RPMI7951 (cell line): Measurements from ENCODE around the gene REG1A. TPM values are rescaled to one million over a fixed set of nuclear protein-coding genes. Genes with fewer than 3 reads are reported as not detected.

Experiments used
- DNase-seq: peaks from one replicate; pipeline ENCODE4 v3.0.0-alpha.2; 2012; ENCODE audit warnings: low read depth
- total RNA-seq: library from RNA; depleted of rRNA; stranded (reverse); fragments of >200 nt; shearing (Covaris generic); gene quantifications from 2 replicates; pipeline ENCODE4 v1.2.3, GENCODE V29; 2014; rRNA removed

REG1A gene, protein sequence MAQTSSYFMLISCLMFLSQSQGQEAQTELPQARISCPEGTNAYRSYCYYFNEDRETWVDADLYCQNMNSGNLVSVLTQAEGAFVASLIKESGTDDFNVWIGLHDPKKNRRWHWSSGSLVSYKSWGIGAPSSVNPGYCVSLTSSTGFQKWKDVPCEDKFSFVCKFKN
- total RNA-seq = not detected in 2 replicates

DNA sequence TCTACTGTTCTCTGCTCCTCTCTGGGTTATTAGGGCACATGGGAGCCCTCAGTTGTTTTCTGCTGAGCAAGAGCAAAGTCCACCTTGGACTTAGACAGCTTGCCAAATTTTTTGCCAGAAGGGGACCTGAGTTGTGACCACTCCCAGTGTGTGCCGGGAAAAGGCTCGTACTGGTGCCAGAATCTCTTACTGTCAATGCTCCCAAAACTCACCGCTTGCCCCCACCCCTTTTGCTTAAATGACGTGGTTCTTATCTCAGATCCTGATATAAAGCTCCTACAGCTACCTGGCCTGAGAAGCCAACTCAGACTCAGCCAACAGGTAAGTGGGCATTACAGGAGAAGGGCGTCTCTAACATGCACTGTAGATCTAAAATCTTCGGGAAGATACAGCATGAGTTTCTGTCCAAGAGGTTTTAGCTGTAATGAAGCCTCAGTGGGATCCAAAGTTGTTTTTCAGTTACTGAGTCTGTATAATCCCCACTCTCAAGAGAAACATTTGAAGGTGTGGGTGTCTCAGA, at the start of gene REG1A:
Gene REG1A, plus strand, starts transcription at position 295 of the 520 bp plus-strand sequence. CDS start 374 bp downstream, outside the sequence.
- DNase-seq = no peak

DNA sequence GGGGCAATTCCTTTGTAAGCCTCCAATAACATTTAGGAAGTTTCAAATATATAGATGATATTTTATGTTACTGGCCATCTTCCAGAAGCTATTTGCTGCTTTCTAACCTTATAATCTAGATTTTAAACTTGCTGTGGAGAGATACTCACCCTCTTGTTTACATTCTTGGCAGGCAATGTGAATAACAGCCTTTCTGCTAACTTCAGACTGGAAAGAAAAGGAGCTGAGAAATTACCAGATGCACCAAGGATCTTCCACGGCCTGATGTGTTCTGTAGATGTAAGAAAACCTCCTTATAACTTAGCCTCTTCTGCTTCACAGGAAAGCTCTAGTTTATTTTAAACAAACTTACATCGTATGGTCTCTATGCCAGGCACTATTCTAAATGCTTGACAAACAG, 49.2 kb upstream of the REG1A start:
- DNase-seq = no peak

DNA sequence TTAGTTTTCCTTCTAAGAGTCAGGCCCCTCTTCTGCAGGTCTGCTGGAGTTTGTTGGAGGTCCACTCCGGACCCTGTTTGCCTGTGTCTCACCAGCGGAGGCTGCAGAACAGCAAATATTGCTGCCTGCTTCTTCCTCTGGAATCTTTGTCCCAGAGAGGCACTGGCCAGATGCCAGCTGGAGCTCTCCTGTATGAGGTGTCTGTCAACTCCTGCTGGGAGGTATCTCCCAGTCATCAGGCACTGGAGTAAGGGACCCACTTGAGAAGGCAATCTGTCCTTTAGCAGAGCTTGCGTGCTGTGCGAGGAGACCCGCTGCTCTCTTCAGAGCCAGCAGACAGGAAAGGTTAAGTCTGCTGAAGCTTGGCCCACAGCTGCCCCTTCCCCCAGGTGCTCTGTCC, 37.3 kb upstream of the REG1A start:
- DNase-seq = no peak

DNA sequence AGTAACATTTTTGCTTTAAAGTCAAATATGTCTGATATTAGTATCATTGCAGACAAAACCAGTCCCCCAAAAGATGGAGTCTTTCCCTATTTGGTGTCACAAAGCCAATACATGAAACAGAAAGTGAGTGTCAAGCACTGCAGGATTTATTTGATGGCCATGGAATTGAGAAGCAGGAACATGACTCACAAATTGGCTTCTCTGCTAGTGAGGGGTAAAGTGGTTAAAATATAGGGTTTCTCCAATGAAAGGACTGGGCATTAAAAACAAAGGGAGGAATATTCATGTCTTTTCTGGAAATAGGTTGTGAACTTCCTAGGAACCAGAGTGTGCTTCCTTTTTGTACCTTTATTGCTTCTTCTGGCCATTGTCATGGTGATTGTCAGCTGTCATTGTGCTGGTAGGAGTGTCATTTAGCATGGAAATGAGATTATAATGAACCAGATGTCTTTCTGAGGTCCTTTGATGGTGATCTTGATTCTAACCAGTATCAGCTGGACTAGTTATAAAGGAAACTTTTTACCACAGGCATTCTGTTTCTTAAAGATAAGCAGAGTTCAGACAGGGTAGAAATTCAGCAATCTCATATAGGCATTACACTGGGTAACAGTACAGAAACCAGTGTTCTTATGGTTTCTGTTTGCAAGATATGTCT, 36.6 kb upstream of the REG1A start:
- DNase-seq = no peak

DNA sequence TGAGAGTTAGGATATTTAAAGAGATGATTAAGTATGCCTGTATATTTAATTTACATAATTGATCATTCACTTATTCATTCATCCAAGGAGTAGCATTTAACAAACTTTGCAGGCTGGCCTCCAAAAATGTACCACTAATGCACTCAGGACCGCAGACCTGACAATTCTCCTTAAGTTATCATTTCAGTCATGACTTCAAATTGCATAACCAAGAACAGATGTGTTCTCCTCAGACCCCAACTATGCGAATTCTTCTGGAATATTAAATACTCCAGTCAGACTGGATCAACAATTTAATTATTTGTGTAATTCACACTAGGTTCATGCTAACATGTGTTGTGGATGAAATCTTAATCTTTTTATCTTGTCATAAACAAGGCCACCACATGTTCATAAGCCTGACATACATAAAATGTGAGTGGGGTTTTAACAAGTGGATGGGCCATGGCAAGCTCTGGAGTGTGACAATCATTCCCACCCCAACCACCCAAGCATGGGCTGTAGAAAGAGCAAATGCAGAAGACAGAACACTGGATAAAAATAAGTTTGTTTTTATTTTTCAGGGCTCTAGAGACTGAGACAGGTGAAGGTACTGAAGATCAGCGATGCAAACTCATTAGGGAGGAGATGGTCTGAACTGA, 35.7 kb upstream of the REG1A start:
- no peak for DNase-seq

DNA sequence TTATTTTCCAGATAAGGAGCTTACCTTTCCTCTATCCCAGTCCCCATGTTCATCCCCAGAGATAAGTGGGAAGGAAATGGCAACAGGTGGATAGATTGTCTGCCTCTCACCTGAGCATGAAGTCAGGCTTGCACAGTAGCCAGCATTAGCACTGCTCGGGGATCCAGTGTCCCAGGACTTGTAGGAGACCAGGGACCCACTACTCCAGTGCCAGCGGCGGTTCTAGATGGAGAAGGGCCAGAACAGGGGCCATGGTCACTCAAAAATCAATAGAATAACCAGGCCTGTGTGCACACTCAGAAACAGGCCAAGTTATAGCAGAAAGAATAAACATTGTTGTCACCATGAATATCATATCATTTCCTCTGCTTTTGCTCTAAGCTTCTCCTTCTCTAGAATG, 34.9 kb upstream of the REG1A start:
- DNase-seq = no peak

DNA sequence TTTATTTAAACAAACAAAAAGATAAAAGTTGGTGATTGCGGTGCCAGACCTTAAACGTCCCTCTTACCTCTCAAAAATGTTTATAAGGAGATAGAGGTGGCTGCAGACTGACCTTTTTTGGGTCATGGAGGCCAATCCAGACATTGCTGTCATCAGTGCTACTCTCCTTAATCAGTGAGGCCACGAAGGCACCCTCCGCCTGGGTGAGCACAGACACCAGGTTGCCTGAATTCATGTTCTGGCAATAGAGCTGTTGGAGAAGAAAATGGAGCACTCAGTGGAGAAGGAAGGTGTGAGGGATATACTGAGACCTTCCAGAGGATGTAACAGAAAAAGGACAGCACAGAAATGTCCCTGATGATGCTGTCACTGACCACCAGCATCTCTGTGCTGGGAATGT, 34.0 kb upstream of the REG1A start:
- no peak for DNase-seq

DNA sequence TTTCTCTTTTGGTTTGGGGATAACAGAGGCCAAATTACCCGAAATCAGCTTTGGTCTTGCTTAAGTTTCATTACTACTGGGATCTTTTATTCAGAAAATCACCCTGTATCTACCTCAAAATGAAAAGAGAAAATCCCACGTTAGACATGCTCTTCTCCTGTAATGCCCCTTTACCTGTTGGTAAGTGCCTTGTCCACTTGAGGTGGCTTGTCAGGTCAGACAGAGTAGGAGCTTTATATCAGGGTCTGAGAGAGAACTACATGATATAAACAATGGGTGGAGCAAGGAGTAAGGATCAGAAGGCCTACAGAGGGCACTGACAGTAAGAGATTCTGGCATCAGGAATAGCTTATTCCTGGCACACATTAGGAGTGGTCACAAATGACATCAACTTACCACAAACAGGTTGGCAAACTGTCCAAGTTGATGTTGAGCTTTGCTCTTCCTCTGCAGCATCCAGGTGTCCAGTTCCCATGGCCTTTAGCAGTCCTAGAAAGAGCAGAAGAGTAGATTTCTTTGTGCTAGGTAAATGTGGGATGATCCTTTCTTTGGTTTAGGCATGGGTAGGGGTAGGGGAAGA, 32.4 kb upstream of the REG1A start, which contains the start of gene REG1B:
Gene REG1B, minus strand, starts transcription at position 209 of the 580 bp plus-strand sequence. CDS start 381 bp downstream, outside the sequence.
- no peak for DNase-seq

DNA sequence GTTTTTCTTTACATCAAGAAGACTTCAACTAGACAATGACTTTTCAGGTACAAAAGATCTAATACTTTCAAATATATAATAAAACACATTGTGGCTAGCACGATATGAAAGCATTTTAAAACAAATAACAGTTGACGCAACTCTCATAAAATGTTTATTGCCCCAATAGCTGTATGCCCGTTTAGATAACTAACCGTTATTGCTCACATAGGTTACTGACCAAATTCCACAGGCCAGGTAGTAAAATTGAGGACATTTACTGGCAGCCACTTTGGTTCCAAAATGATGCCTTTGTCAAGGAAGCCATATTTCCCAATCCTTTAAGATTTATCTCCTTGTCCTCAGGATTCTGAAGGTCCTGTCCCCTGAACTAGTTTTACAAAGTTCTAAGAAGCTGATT, 29.6 kb upstream of the REG1A start:
- no peak for DNase-seq

DNA sequence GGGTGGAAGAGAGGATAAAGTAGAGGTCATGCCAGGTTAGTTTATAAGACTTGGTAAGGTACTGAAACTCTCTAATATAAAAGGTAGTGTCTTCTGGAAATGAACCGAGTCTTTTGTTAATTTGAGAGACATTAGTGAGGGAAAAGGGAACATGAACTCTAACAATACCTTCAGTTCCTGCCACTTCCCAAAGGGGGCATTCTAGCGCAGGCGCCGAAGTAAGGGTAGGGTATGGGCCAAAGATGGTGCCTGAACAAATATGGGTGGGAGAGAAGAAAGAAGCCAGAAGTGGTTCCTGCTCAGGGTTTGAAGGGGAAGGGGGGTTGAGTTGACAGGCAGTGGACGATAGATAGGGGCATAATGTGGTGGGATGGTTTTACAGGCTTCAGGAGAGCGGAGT, 22.4 kb upstream of the REG1A start:
- no peak for DNase-seq

DNA sequence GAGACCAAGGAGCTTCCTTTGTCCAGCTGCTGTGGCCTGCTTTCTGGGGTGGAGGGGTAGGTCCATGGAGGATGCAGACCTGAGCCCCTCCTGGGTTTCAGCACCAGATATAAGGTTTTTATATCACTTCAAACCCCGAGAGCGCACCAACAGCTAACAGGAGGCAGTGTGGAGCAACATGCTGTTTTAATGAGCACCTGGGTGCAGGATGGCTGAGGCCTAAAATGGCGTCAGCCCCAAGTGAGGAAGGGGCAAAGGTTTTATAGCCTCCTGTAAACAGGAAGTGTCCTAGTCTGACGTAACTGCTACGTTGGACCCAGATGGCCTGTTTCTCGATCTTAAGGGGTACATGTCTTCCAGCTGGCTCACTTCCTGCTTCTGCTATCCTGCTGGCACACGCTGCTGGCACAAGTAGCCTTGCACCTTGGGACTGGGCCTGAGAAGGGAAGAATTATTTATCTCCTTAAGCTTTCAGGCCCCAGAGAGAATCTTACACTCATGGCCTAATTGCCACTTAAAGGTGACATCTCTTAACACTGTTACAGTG, 21.1 kb upstream of the REG1A start:
- DNase-seq = no peak

DNA sequence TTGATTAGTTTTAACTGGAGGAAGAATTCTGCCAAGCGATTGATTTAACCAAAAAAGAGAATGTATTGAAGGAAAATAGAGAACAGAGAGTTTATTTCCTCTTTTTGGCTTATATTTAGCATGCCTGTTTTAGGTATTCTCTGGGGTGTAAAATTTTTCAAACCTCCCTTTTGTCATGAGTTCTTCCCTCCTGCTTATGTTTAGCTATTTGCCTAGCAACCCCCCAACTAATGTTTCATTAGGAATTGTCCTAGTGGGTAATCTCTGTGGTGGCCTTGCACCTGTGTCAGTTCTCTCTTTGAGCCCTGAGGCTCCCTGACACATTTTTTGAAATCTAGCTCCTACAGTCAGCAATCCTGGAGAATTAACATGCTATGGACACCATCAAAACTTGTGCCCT, 20.0 kb upstream of the REG1A start:
- DNase-seq = no peak

DNA sequence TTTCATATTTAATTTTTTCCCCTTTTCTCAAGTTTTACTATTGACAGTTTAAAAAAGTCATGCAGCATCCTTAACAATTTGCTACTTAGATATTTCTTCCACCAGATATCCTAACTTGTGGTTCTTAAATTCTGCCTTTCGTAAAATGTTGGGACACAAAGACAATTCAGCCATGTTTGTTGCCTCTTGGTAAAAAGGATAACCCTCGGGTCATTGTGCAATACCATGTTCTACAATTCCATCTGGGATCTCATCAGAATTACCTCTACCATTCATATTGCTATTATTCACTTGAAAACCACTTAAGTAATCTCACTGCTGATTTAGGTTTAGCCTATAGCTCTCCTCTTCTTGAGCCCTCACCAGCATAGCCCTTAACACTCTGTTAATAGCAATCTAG, 19.3 kb upstream of the REG1A start:
- no peak for DNase-seq

DNA sequence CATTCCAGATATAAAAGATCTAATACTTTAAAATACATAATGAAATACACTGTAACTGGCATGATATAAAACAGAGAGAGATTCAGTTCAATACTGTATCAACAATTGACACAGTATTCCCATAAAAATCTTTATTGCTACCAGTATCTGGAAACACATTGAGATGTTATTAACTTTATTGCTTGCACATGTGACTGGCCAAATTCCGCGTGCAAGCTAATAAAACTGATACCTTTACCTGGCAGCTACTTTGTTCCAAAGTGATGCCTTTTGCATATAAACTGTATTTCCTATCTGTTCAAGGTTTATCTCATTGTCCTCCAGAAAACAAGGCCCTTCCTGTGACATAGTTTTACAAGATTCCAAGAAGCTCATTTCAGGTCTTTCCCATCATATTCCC, 17.1 kb upstream of the REG1A start:
- no peak for DNase-seq

DNA sequence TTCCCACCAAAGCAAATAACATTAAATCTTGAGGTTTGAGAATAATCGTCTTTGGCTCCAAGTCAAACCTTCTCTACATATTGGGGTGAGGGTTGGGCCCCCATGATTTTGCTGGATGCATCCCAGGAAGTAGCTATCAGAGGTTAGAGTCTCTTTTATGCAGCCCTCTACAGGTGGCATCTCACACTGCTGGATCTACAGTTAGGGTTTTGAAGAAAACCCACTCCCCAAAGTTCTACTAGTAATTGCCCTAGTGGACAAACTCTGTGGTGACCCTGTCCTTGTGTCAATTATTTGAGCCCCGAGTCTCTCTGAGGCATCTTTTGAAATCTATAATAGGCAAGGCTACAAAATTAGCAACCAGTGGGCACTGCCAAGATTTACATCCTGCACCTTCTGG, 15.0 kb upstream of the REG1A start:
- DNase-seq = no peak

DNA sequence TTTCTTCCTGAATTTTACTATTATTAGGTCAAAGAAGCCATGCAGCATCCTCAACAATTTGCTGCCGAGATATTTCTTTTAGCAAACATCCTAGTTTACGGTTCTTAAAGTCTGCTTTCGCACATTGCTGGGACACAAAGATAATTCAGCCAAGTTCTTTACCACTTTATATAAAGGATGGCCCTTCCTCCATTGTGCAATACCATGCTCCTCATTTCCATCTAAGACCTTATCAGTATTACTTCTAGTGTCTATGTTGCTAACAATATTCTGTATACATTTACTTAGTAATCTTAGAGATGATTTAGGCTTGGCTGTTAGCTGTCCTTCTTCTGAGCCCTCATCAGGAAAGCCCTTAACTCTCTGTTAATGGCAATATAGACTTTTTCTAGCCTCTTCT, 8.0 kb upstream of the REG1A start:
- DNase-seq = no peak

DNA sequence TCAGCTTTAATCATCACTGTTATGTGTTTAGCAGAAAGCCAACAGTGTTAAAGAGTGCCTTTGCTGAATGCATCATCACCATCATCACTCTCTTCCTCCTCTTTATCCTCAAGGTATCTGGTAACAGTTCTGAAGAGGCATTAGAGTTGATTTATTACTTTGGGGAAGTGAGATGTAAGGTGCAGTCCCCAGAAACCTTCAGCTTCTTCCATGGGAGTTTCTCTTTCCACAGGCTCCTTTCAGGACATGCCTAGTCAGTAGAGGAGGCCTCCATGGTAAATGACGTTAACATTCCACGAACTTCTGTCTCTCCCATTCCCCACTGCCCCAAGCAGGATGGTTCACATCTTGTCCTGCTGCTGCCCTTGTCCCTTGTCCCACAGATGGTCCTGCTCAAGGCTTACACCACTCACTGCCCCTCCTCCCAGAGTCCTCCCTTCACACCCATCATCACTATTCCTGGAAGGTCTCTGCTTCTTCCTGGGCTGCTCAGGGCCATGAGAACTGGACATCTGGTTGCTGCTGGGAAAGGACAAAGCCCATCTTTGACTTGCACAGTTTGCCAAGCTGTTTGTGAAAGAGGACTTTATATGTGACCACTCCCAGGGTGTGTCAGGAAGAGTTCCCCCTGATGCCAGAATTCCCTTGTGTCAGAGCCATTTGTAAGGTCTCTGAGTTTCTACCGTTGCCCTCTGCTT, 5.3 kb upstream of the REG1A start:
- no peak for DNase-seq

DNA sequence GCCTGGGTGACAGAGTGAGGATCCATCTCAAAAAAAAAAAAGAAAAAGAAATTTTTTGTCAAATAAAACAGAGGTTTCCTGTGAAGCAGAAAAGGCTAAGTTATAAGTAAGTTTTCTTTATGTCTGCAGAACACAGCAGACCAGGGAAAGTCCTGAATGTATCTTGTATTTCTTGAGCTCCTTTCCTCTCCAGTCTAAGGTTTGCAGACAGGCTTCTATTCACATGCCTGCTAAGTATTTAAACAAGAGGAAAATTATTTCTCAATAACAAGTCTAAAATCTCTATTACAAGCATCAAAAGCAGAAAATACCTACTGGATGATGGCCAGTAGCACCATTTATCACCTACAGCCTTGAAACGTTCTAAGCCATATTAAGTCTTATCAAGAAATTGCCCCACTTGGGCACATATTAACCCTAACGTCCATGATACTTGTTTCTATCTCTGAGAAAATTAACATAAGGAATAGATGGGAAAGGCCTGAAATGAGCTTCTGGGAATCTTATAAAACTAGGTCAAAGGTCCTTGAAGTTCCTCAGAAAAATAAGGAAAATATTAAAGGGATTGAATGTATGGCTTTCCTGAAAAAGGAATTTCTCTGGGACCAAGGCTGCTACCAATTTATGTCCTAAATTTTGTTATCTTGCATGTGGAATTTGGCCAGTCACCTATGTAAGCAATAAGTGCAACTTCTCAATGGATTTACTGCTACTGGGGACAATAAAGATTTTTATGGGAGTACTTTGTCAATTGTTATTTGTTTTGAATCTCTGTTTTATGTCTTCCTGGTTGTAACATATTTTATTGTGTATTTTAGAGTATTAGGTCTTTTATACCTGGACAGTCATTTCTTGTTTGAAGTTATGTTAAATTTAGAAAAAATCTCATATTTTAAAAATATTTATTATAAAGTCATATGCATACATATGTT, 3.0 kb upstream of the REG1A start:
- no peak for DNase-seq

DNA sequence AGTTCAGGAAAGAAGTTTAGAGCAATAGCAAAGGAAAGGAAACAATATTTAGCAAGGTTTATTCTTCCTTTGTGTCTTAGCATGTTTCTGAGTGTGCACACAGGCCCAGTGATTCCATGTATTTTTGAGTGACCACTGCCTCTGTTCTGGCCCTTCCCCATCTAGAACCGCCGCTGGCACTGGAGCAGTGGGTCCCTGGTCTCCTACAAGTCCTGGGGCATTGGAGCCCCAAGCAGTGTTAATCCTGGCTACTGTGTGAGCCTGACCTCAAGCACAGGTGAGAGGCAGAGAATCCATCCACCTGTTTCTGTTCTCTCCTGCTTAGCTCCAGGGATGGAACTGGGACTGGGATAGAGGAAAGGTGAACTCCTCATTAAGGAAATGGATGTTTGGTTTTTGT, 2.4 kb downstream of the REG1A start:
- DNase-seq = no peak

DNA sequence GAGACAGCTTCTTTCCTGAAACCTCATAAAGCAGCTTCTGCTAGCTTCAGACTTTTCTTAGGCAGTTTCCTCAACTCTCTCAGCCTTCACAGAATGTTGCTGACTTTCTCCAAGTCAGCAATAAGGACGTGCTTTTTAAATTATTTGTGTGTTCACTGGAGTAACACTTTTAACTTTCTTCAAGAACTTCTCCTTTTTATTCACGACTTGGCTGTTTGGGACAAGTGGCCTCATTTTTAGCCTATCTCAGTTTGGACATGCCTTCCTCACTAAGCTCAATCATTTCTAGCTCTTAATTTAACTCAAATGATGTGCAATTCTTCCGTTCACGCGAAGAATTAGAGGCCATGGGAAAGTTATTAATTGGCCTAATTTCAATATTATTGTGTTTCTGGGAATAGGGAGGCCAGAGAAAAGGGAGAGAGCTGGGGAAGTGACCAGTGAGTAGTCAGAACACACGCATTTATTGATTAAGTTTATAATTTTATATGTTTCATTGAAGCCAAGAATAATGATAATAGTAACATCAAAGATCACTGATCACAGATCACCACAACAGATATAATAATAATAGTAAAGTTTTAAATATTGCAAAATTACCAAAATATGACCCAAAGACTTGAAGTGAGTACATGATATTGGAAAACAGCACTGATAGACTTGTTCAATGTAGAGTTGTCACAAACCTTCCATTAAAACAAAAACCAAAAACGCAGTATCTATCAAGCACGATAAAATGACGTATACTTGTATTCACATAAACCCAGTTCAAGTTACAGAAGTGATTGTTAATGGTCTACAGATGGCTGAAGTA, 4.8 kb downstream of the REG1A start:
- no peak for DNase-seq
